NT2/D1 (cell line): Measurements from ENCODE around the gene IGLON5.

Experiments used
- YY1 ChIP-seq: IDR thresholded peaks from 2 replicates; pipeline ENCODE4 v1.6.1; 2011; ENCODE audit not compliant: insufficient read length, insufficient read depth
- ZNF274 ChIP-seq: IDR thresholded peaks from 2 replicates; pipeline ENCODE4 v1.6.1; 2011; ENCODE audit warnings: mild to moderate bottlenecking, low read depth, low read length

GRCh38 chr19:51380379-51380778, 68.9 kb downstream of the IGLON5 start:
- TF ChIP-seq ZNF274: no peak
- no peak for TF ChIP-seq YY1
